KMS-11 (cell line): Measurements from ENCODE around the gene ELMO1.

Source experiments
- H2AFZ ChIP-seq: fragments of 200-600 bp; sonication (generic); 2 replicates; pipeline ENCODE4 v1.6.1; 2016; ENCODE audit warnings: antibody characterized with exemption, mixed run types, low read depth
- H3K27ac ChIP-seq: fragments of 200-600 bp; sonication (generic); 2 replicates; pipeline ENCODE4 v1.6.1; 2016; ENCODE audit warnings: mild to moderate bottlenecking, mixed run types
- H3K27me3 ChIP-seq: fragments of 200-600 bp; sonication (generic); 2 replicates; pipeline ENCODE4 v1.6.1; 2017; ENCODE audit warnings: mild to moderate bottlenecking, low read depth, mixed run types, moderate library complexity; ENCODE audit not compliant: insufficient read depth
- H3K36me3 ChIP-seq: fragments of 200-600 bp; sonication (generic); 2 replicates; pipeline ENCODE4 v1.6.1; 2017; ENCODE audit warnings: mild to moderate bottlenecking, mixed run types; ENCODE audit not compliant: insufficient read depth
- H3K4me1 ChIP-seq: fragments of 200-600 bp; sonication (generic); 2 replicates; pipeline ENCODE4 v1.6.1; 2016; ENCODE audit warnings: mild to moderate bottlenecking, low read depth, mixed run types; ENCODE audit not compliant: poor library complexity, severe bottlenecking
- H3K4me2 ChIP-seq: fragments of 200-600 bp; sonication (generic); 2 replicates; pipeline ENCODE4 v1.7.0; 2016; ENCODE audit warnings: mild to moderate bottlenecking, mixed run types
- H3K4me3 ChIP-seq: fragments of 200-600 bp; sonication (generic); IDR thresholded peaks from 2 replicates; pipeline ENCODE4 v1.6.1; 2017; ENCODE audit warnings: low read depth, low read length, mixed read lengths; ENCODE audit not compliant: insufficient read depth
- H3K79me2 ChIP-seq: fragments of 200-600 bp; sonication (generic); 2 replicates; pipeline ENCODE4 v1.6.1; 2016; ENCODE audit warnings: low read depth, mixed run types; ENCODE audit not compliant: insufficient read depth
- H3K9ac ChIP-seq: fragments of 200-600 bp; sonication (generic); 2 replicates; pipeline ENCODE4 v1.6.1; 2016; ENCODE audit warnings: mild to moderate bottlenecking, mixed run types
- H4K20me1 ChIP-seq: fragments of 200-600 bp; sonication (generic); 2 replicates; pipeline ENCODE4 v1.6.1; 2016; ENCODE audit warnings: mild to moderate bottlenecking, mixed run types; ENCODE audit not compliant: insufficient read depth
- TF ChIP-seq, protein P1 (sequence below): fragments of 200-600 bp; sonication (generic); conservative IDR thresholded peaks from 2 replicates; pipeline ENCODE4 v1.6.1; 2017; ENCODE audit warnings: low read depth, mild to moderate bottlenecking, antibody characterized with exemption, low read length, moderate library complexity, mixed read lengths

Gene ELMO1

DNA sequence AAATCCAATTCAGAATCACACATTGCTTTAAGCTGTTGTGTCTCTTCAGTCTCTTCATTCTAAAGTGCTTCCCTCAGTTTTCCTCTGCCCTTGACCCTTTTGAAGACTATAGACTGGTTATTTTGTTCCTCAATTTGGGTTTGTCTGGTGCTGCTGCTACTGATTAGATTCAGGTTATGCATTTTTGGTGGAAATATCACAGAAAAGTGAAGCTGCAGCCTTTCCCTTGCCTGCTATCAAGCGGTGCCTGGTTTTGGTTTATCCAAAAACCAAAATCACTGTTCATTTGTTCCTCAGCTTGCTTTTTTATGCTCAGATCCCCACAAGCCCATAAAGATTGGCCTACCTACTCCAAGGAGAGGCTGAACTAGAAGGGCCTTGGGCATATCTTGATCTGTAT, 55.2 kb downstream of the ELMO1 start:
- TF ChIP-seq, protein P1, sequence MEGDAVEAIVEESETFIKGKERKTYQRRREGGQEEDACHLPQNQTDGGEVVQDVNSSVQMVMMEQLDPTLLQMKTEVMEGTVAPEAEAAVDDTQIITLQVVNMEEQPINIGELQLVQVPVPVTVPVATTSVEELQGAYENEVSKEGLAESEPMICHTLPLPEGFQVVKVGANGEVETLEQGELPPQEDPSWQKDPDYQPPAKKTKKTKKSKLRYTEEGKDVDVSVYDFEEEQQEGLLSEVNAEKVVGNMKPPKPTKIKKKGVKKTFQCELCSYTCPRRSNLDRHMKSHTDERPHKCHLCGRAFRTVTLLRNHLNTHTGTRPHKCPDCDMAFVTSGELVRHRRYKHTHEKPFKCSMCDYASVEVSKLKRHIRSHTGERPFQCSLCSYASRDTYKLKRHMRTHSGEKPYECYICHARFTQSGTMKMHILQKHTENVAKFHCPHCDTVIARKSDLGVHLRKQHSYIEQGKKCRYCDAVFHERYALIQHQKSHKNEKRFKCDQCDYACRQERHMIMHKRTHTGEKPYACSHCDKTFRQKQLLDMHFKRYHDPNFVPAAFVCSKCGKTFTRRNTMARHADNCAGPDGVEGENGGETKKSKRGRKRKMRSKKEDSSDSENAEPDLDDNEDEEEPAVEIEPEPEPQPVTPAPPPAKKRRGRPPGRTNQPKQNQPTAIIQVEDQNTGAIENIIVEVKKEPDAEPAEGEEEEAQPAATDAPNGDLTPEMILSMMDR, result no peak
- Histone ChIP-seq H4K20me1 (no peaks in the 10 kb centered on the region), H2AFZ (no peak overlapping the region), H3K27ac (no peak overlapping the region), H3K4me3 (no peak overlapping the region), H3K36me3 (no peaks in the 10 kb centered on the region), H3K9ac (no peak overlapping the region), H3K4me2 (peak overlapping the region; percentile 21; the same call in 1 of the 2 replicates), H3K4me1 (peaks cover 36% of the 10 kb centered on the region), H3K27me3 (no peaks in the 10 kb centered on the region), H3K79me2 (no peaks in the 10 kb centered on the region)

DNA sequence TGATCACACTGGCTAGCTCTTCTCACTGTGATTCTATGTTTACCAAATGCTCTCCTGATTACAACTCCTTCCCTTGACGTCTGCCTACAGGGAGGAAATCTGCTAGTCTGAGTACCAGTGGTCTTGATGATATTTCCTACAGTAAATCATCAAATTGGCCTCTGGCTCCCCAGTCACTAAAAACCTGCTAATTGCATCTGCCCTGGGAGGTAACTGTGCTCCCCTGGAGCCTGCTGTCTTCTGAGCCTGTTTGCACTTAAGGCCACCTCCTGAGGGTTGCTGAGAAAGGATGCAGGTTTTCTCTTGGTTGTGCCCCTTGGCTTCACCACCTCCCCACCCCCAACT, 56.0 kb downstream of the ELMO1 start:
- no peak overlapping the region for H3K4me2 ChIP-seq
- peaks cover 36% of the 10 kb centered on the region for H3K4me1 ChIP-seq
- H3K79me2 ChIP-seq, result no peaks in the 10 kb centered on the region
- no peak overlapping the region for H3K27ac ChIP-seq
- no peak overlapping the region for H3K9ac ChIP-seq
- H4K20me1 ChIP-seq, result no peaks in the 10 kb centered on the region
- no peaks in the 10 kb centered on the region for H3K27me3 ChIP-seq
- TF ChIP-seq, protein P1, result no peak
- H3K36me3 ChIP-seq, result no peaks in the 10 kb centered on the region
- no peak overlapping the region for H2AFZ ChIP-seq
- H3K4me3 ChIP-seq, result no peak overlapping the region

DNA sequence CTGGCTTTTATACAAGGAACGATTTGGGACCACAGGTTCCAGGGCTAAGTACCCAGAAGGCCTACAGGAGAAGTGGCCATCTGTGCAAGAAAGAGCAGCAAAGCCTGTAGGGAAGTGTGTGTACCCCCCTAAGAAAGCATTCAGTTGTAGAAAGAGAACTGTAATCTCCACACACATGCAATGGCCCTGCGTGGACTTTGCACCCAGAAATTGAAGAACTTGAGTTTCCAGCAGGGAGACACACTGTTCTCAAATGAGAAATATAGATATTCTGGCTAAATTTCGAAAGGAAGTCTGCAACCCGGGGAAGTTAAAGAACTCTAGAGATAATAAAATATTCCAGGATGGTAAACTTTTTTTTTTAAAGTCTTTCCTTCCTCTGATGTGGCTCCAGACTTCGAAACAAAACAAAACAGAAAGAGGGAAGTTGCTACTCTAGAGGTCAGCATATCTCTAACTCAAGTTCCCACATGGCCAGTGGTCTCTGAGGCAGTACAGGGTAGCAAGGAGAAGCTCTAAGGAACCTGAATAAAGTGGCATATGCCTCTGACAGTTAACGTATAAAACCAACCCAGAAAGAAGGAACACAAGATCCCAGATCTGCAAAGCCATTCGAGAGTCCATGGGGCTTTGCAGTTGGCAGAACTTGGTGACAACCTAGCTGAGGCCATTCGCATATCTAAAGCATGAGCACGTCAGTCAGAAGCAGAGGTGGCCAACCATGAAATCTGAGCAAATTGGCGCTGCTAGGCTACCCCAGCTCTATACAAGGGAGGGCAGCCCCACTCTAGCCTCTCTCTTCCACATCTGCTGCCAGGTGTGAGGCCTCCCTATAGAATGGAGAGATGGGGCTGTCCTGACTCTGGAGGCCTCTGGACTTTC, 56.6 kb downstream of the ELMO1 start:
- H3K4me2 ChIP-seq, result no peak overlapping the region

DNA sequence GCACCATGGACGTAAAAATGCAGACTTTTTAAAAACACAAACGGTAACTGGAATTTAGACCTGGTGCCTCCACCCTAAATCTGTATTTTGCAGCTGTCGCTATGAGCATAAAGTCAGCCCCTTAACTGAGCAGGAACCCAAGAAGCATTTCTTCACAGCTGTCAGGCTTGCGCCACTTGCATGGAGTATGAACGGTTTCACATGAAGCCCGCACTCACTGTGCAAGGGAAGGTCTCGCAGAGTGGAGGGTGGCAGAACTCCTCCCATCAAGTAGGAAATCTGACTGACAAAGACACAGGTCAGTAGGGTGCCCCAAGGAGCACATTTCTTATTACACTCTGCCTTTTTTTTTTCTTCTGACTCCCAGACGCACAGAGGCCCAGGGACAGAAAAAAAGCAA, 58.5 kb downstream of the ELMO1 start:
- Histone ChIP-seq H3K27ac (no peak overlapping the region), H3K79me2 (no peaks in the 10 kb centered on the region), H2AFZ (no peak overlapping the region), H3K4me1 (peaks cover 21% of the 10 kb centered on the region), H3K4me3 (no peak overlapping the region), H3K4me2 (no peak overlapping the region), H3K27me3 (no peaks in the 10 kb centered on the region), H3K36me3 (no peaks in the 10 kb centered on the region), H4K20me1 (no peaks in the 10 kb centered on the region), H3K9ac (no peak overlapping the region)
- TF ChIP-seq, protein P1, result no peak

More for the DNA sequence above, 56.6 kb downstream of the ELMO1 start:
- no peak overlapping the region for H3K9ac ChIP-seq
- H3K79me2 ChIP-seq, result no peaks in the 10 kb centered on the region
- H3K4me3 ChIP-seq, result no peak overlapping the region
- no peak overlapping the region for H3K27ac ChIP-seq
- H3K27me3 ChIP-seq, result no peaks in the 10 kb centered on the region
- H4K20me1 ChIP-seq, result no peaks in the 10 kb centered on the region
- peaks cover 36% of the 10 kb centered on the region for H3K4me1 ChIP-seq
- no peak overlapping the region for H2AFZ ChIP-seq
- TF ChIP-seq, protein P1, result no peak
- no peaks in the 10 kb centered on the region for H3K36me3 ChIP-seq
